HepG2 (cell line): Measurements from ENCODE around the gene METTL5. TPM values are rescaled to one million over a fixed set of nuclear protein-coding genes. Genes with fewer than 3 reads are reported as not detected.

ENCODE experiments used
- CEBPG ChIP-seq: IDR thresholded peaks from 2 replicates; pipeline ENCODE4 v1.6.1; 2016
- CHD4 ChIP-seq: fragments of 200-600 bp; sonication (generic); IDR thresholded peaks from 2 replicates; pipeline ENCODE4 v1.7.0; 2017; ENCODE audit warnings: mild to moderate bottlenecking, low read length, borderline replicate concordance
- ESRRA ChIP-seq: sonication (generic); formaldehyde crosslinking; IDR thresholded peaks from 2 replicates; pipeline ENCODE4 v1.5.1; 2020; ENCODE audit warnings: mild to moderate bottlenecking, low read depth, missing genetic modification reagents
- HOMEZ ChIP-seq: IDR thresholded peaks from 2 replicates; pipeline ENCODE4 v1.6.1; 2016; ENCODE audit warnings: low read depth
- HOXA9 ChIP-seq: sonication (generic); formaldehyde crosslinking; IDR thresholded peaks from 2 replicates; pipeline ENCODE4 v1.8.1; 2022; ENCODE audit warnings: missing genetic modification reagents, mild to moderate bottlenecking, moderate library complexity, borderline replicate concordance
- KDM5A ChIP-seq: fragments of 200-600 bp; sonication (generic); IDR thresholded peaks from 2 replicates; pipeline ENCODE4 v1.7.0; 2018; ENCODE audit warnings: antibody characterized with exemption, mild to moderate bottlenecking, low read length, borderline replicate concordance
- PBX2 ChIP-seq: IDR thresholded peaks from 2 replicates; pipeline ENCODE4 v1.6.1; 2016; ENCODE audit warnings: control low read depth
- PTBP1 ChIP-seq: fragments of 200-400 bp; formaldehyde crosslinking; IDR thresholded peaks from 2 replicates; pipeline ENCODE4 v1.6.1; 2018; ENCODE audit warnings: low read length, low read depth; ENCODE audit not compliant: poor library complexity, severe bottlenecking
- RCOR2 ChIP-seq: IDR thresholded peaks from 2 replicates; pipeline ENCODE4 v1.6.1; 2016; ENCODE audit warnings: missing biosample characterization, missing genetic modification reagents
- SMAD9 ChIP-seq: sonication (generic); formaldehyde crosslinking; IDR thresholded peaks from 2 replicates; pipeline ENCODE4 v1.5.1; 2020; ENCODE audit warnings: mild to moderate bottlenecking, missing genetic modification reagents
- SRY ChIP-seq: sonication (generic); formaldehyde crosslinking; IDR thresholded peaks from 2 replicates; pipeline ENCODE4 v1.8.0; 2022; ENCODE audit warnings: mild to moderate bottlenecking, missing genetic modification reagents
- TARDBP ChIP-seq: sonication (generic); formaldehyde crosslinking; IDR thresholded peaks from 2 replicates; pipeline ENCODE4 v1.8.0; 2022; ENCODE audit warnings: mild to moderate bottlenecking, missing genetic modification reagents
- ZBTB34 ChIP-seq: sonication (generic); formaldehyde crosslinking; IDR thresholded peaks from 2 replicates; pipeline ENCODE4 v1.8.0; 2022; ENCODE audit warnings: mild to moderate bottlenecking, missing genetic modification reagents
- ZEB1 ChIP-seq: IDR thresholded peaks from 2 replicates; pipeline ENCODE4 v1.6.1; 2012; ENCODE audit warnings: mild to moderate bottlenecking, low read depth, inconsistent platforms; ENCODE audit not compliant: insufficient replicate concordance
- ZFP41 ChIP-seq: sonication (generic); formaldehyde crosslinking; IDR thresholded peaks from 2 replicates; pipeline ENCODE4 v1.4.0; 2020; ENCODE audit warnings: mild to moderate bottlenecking, missing genetic modification reagents, borderline replicate concordance
- ZNF263 ChIP-seq: sonication (generic); formaldehyde crosslinking; IDR thresholded peaks from 2 replicates; pipeline ENCODE4 v1.4.0; 2020; ENCODE audit warnings: missing genetic modification reagents
- ZNF30 ChIP-seq: sonication (generic); formaldehyde crosslinking; IDR thresholded peaks from 2 replicates; pipeline ENCODE4 v1.5.0; 2020; ENCODE audit warnings: mild to moderate bottlenecking, missing genetic modification reagents
- ZNF367 ChIP-seq: sonication (generic); formaldehyde crosslinking; IDR thresholded peaks from 2 replicates; pipeline ENCODE4 v1.4.0; 2020; ENCODE audit warnings: missing genetic modification reagents, borderline replicate concordance
- ZNF552 ChIP-seq: sonication (generic); formaldehyde crosslinking; IDR thresholded peaks from 2 replicates; pipeline ENCODE4 v1.9.0; 2022; ENCODE audit warnings: missing genetic modification reagents, mild to moderate bottlenecking, borderline replicate concordance
- ZNF564 ChIP-seq: sonication (generic); formaldehyde crosslinking; IDR thresholded peaks from 2 replicates; pipeline ENCODE4 v1.8.1; 2023; ENCODE audit warnings: mild to moderate bottlenecking, missing genetic modification reagents
- ZNF569 ChIP-seq: sonication (generic); formaldehyde crosslinking; IDR thresholded peaks from 2 replicates; pipeline ENCODE4 v1.5.0; 2020; ENCODE audit warnings: mild to moderate bottlenecking, missing genetic modification reagents, moderate library complexity, borderline replicate concordance
- ZNF576 ChIP-seq: sonication (generic); formaldehyde crosslinking; IDR thresholded peaks from 2 replicates; pipeline ENCODE4 v1.4.0; 2020; ENCODE audit warnings: mild to moderate bottlenecking, missing genetic modification reagents
- ZNF670 ChIP-seq: sonication (generic); formaldehyde crosslinking; IDR thresholded peaks from 2 replicates; pipeline ENCODE4 v1.8.0; 2022; ENCODE audit warnings: mild to moderate bottlenecking, missing genetic modification reagents, borderline replicate concordance
- ZNF672 ChIP-seq: sonication (generic); formaldehyde crosslinking; IDR thresholded peaks from 2 replicates; pipeline ENCODE4 v1.8.1; 2022; ENCODE audit warnings: missing genetic modification reagents
- ZNF790 ChIP-seq: sonication (generic); formaldehyde crosslinking; IDR thresholded peaks from 2 replicates; pipeline ENCODE4 v1.8.0; 2022; ENCODE audit warnings: missing genetic modification reagents, mild to moderate bottlenecking, borderline replicate concordance
- polyA plus RNA-seq, 8 experiments: library from polyadenylated mRNA; depleted of rRNA in 3 of 8; stranded (reverse) in 7 of 8; unstranded in 1 of 8; fragments of >200 nt; fragmentation: Illumina TruSeq in 4 of 8; extraction: Trizol in 4 of 8; gene quantifications; 2 replicates each; pipeline versions ENCODE4 v1.2.1 to v1.2.3, GENCODE V29; 2011 to 2016; ENCODE audit warnings: low read depth in 4 of 8, missing spikeins in 1 of 8, mixed read lengths in 1 of 8; ENCODE audit not compliant: insufficient read depth in 1 of 8
- total RNA-seq, 5 experiments: library from RNA; depleted of rRNA; stranded (reverse); fragments of >200 nt; fragmentation: Illumina TruSeq; extraction: Trizol; gene quantifications; 2 replicates each; pipeline ENCODE4 v1.2.3, GENCODE V29; 2016; ENCODE audit warnings: low read depth in 1 of 5

Gene METTL5
- total and polyA plus RNA-seq, 2 of the 13 experiments (the other 11 are each of a cell fraction or from before 2014, with no cell fraction given): 50.7 to 95.1 TPM

- TF ChIP-seq PBX2 (CRISPR knock-in tag) (no peak), HOMEZ (CRISPR knock-in tag) (no peak), ZNF30 (CRISPR knock-in tag) (no peak), ZNF576 (CRISPR knock-in tag) (no peak), ESRRA (CRISPR knock-in tag) (no peak), SRY (CRISPR knock-in tag) (no peak), ZNF672 (CRISPR knock-in tag) (no peak), ZNF367 (CRISPR knock-in tag) (no peak), RCOR2 (CRISPR knock-in tag) (0 out of 2 replicates have a peak, but pooled peaks have one; percentile 23), CEBPG (CRISPR knock-in tag) (no peak), TARDBP (CRISPR knock-in tag) (no peak), ZBTB34 (CRISPR knock-in tag) (no peak), ZNF263 (CRISPR knock-in tag) (no peak), ZFP41 (CRISPR knock-in tag) (no peak), ZNF790 (CRISPR knock-in tag) (no peak), SMAD9 (CRISPR knock-in tag) (no peak), ZEB1 (peak; percentile 34), ZNF552 (CRISPR knock-in tag) (no peak), ZNF569 (CRISPR knock-in tag) (no peak), PTBP1 (no peak), ZNF564 (no peak), CHD4 (no peak), HOXA9 (CRISPR knock-in tag) (no peak), KDM5A (peak; percentile 2; the same call in 1 of the 2 replicates), ZNF670 (CRISPR knock-in tag) (0 out of 2 replicates have a peak, but pooled peaks have one; percentile 54)
Measured at GRCh38 chr2:169798397-169798717, 26.3 kb downstream of the METTL5 start (continued).
